Measurements from ENCODE around the gene MSL1.

Gene MSL1

DNA sequence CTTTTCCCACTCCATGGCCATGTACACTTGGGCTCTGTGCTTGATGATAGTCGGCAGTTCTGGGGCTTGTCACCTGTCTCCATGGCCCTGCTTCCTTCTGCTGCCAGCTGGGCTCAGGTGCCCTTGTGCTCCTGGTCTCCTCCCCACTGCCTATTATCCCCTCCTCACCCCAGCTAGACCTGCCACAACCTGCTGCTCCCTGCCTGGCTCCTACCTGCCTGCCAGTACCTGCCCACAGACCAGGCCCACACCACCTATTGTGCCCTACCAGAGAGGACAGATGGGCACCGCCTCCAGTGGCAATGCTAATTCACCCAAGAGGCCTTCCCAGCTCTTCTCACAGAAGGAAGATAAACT, 55.0 kb downstream of the MSL1 start:
- no peak for DNase-seq (ENCODE audit: low read depth)

DNA sequence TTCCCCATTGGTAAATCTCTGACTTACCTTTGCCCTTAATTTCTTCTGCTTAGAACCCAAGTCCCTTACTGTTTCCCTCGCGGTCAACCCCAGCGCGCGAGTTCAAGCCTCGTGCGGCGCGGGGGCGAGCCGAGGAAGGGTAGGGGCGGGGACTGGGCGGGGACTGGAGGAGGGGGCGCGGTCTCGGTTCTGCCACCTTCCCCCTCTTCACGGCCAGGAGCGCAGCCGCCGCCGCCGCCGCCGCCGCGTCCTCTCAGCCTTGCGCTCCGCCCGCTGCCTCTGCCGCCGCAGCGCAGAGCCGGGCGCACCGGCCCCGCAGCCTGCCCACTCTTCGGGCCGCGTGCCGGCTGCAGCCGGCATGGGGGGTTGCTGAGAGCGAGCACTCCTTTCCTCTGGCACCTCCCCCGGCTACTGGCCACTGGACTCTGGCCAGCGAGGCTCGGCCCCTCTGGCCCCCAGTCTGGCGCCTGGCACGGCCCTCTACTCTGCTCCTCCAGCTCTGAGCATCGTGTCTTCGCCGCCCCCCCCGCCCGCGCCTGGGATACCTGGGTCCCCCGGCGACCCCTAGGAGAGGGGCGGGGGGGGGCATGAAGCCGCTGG, 55.6 kb downstream of the MSL1 start, which contains the start of gene RAPGEFL1:
Gene RAPGEFL1, plus strand, starts transcription at position 196 of the 600 bp plus-strand sequence. Its CDS starts 392 bp downstream, at position 588.
- DNase-seq (ENCODE audit: low read depth) = peak; percentile 78

DNA sequence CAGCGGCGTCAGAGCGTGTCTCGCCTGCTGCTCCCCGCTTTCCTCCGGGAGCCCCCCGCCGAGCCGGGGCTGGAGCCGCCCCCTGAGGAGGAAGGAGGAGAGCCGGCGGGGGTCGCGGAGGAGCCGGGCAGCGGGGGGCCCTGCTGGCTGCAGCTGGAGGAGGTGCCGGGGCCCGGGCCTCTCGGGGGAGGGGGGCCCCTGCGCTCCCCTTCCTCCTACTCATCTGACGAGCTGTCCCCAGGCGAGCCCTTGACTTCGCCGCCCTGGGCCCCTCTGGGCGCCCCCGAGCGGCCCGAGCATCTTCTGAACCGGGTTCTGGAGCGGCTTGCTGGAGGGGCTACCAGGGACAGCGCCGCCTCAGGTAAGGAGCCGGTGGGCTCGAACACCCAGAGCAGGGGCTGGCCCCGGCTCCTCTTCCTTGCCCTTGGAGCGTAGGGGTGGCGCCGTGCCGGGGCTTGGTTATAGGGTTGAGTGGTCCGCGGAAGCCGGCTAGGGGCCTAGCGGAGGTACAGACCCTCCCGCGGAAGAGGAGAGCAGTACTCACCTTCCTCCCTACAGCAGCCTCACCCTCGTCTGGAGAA, 56.3 kb downstream of the MSL1 start:
- no peak for DNase-seq (ENCODE audit: low read depth)

DNA sequence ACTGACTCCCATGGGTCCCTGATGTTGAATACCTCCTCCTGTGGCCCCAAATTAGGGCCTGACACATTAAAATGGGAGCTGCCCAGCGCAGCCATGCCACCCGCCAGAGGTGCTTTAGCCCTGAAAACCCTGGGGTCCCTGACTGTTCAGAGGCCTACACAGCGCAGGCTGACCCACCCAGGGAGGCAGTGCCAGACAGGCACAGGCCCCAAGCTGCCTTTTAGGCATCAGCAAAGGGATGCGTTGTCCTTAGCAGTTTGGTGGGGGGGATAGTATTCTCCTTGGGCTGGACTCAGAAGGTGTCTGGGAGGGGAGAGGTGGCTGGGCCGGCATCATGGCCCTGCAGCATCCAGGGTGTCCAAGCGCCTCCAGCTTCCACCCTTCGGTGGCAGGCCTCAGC, 56.9 kb downstream of the MSL1 start:
- DNase-seq (ENCODE audit: low read depth) = no peak

DNA sequence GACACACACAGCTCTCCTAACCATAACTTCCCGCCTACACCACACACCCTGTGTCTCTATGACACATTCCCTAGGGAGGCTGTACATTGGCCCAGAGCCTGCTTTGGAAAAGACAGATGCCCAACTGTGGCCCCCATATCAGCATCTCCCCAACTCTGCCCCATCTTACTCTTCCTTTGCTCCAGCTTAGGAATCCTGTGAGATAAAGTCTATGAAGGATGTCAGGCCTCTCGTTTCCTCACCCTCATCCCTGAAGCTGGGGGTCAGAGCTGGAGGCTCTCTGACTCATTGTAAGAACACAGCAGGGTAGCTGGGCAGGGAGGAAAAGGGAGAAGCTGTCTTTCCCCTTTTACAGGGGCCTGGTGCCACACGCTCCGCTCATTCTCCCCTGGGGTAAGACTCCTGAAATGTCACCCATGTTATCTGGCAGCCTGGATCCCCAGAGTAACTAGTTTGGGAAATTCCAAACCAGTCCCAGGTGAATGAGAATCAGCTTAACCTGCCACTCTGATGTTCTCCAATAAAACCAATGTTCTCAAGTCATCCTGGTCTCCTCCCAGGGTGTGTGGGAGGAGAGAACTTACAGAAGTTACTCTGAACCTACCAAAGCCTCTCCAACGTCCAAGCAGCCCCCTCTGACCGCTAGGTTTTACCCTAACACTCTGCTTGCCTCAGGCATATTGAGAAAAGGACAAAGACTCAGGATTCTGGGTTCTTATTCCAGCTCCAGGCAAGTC, 58.3 kb downstream of the MSL1 start:
- no peak for DNase-seq (ENCODE audit: low read depth)

DNA sequence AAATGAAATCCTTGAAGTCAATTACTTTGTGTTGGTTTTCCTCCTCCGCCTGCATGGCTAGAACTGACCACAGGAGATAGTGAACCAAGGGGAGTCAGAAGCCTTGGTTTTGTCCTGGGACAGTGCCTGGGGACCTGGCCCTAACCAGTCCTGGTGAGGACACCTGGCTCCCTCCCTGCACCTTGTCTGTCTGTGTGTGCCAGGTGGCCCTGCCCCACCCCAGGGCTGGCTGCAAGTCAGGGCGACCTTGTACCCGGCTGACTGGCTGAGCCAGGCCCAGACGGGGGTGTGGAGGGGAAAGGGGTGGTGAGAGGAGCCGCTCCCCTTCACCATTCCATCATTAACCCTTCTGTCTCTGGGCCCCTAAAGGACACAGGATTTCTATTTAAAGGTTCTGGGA, 58.9 kb downstream of the MSL1 start:
- DNase-seq (ENCODE audit: low read depth) = no peak

DNA sequence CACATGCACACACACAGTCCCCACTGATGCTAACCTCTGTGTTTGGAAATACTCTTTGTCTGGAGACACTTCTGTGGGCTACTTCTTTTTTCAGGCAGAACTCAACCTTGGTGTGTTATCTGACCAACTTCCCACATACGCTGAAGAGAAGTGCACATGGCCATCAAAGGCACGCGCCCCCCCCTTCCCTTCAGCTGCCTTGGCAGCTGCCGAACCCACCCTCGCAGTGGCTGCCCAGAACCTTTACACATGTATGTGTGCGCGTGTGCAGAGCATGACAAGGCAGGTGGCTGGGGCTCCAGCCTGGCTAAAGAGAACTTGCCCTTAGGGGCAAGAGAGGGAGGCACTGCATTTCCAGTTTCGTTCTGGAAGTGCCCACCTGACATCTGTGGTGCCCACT, 59.4 kb downstream of the MSL1 start:
- no peak for DNase-seq (ENCODE audit: low read depth)

DNA sequence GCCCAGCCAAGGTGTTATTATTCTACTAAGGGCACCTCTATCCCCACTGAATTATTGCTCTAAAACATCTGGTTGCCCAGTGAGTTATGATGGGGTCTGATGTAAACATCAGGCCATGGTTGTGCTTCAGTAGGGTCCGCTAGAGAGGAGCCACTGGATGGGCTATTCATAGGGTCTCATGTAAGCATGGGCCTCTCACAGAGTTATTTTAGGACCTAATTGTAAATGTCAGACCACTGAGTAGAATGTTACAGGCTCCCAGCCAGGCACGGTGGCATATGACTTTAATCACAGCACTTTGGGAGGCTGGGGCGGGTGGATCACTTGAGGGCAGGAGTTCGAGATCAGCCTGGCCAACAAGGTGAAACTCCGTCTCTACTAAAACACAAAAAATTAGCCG, 60.8 kb downstream of the MSL1 start:
- no peak for DNase-seq (ENCODE audit: low read depth)
